HG03520 (cell line): ENCODE measurements around the gene NOM1.
"Not testable (repeated sequence)": the region's sequence is repeated elsewhere in the genome, so short reads cannot be mapped to it uniquely, and the experiment has no call there.

ENCODE experiments used
- ATAC-seq: cut with Tn5 transposase; IDR thresholded peaks from one replicate; pipeline ENCODE4 v1.9.1; 2021; ENCODE audit warnings: mild to moderate bottlenecking, moderate library complexity; ENCODE audit not compliant: unreplicated experiment

Gene NOM1

GRCh38 chr7:156949541-156950380 is at the start of gene NOM1:
TSS of gene NOM1 (plus strand) at chr7:156949712. CDS start at chr7:156949738, 26 bp downstream.
- ATAC-seq: peak; percentile 90

GRCh38 chr7:156900093-156900492 is 49.4 kb upstream of the NOM1 start:
- ATAC-seq: not testable (repeated sequence)

- no peak for ATAC-seq
Measured at GRCh38 chr7:156903232-156903909, 46.1 kb upstream of the NOM1 start.

- ATAC-seq: no peak
Measured at GRCh38 chr7:156906200-156906649, 43.3 kb upstream of the NOM1 start.

- no peak for ATAC-seq
Measured at GRCh38 chr7:156907656-156908055, 41.9 kb upstream of the NOM1 start.

- ATAC-seq: not testable (repeated sequence)
Measured at GRCh38 chr7:156909574-156910252, 39.8 kb upstream of the NOM1 start.

GRCh38 chr7:156918635-156919034 is 30.9 kb upstream of the NOM1 start:
- ATAC-seq: no peak

- ATAC-seq: no peak
Measured at GRCh38 chr7:156919132-156919713, 30.3 kb upstream of the NOM1 start.

GRCh38 chr7:156920076-156920475 is 29.4 kb upstream of the NOM1 start:
- no peak for ATAC-seq

GRCh38 chr7:156920487-156921373 is 28.8 kb upstream of the NOM1 start:
- ATAC-seq: not testable (repeated sequence)

- ATAC-seq: not testable (repeated sequence)
Measured at GRCh38 chr7:156922304-156922703, 27.2 kb upstream of the NOM1 start.

- not testable (repeated sequence) for ATAC-seq
Measured at GRCh38 chr7:156925821-156926220, 23.7 kb upstream of the NOM1 start.

- ATAC-seq: no peak
Measured at GRCh38 chr7:156927571-156928405, 21.7 kb upstream of the NOM1 start.

GRCh38 chr7:156928406-156928747 is 21.1 kb upstream of the NOM1 start:
- ATAC-seq: no peak

GRCh38 chr7:156929789-156930539 is 19.5 kb upstream of the NOM1 start:
- ATAC-seq: no peak

GRCh38 chr7:156932006-156932405 is 17.5 kb upstream of the NOM1 start:
- ATAC-seq: no peak

GRCh38 chr7:156935250-156935649 is 14.3 kb upstream of the NOM1 start:
- no peak for ATAC-seq

GRCh38 chr7:156936766-156937165 is 12.7 kb upstream of the NOM1 start:
- not testable (repeated sequence) for ATAC-seq
